DMS 273 (cell line): ENCODE results near the gene IRF9.
"Not testable (repeated sequence)": the region's sequence is repeated elsewhere in the genome, so short reads cannot be mapped to it uniquely, and the experiment has no call there.

Experiments used
- DNase-seq: peaks from one replicate; lab custom pipeline; 2025; ENCODE audit not compliant: unreplicated experiment; lab: John Stamatoyannopoulos, UW

IRF9 gene

DNA sequence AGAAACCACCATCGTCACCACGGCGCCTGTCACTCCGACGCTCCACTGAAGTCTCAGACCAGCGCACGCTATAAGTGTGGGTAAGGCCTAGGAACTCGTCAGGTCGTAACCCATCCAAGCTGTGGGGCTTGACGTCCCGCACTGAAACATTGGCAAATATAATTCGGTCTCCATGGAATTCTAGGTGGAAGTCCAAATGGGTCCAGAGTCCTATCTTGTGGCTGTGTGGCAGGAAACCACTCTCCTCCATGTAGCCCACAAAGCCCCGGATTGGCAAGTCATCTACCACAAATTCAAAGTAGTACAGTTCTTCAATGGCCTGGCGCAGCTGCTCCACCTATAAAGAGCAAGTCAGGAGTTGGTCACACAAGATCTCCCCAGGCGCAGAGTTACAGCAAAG, 31.9 kb downstream of the IRF9 start:
- DNase-seq: no peak

DNA sequence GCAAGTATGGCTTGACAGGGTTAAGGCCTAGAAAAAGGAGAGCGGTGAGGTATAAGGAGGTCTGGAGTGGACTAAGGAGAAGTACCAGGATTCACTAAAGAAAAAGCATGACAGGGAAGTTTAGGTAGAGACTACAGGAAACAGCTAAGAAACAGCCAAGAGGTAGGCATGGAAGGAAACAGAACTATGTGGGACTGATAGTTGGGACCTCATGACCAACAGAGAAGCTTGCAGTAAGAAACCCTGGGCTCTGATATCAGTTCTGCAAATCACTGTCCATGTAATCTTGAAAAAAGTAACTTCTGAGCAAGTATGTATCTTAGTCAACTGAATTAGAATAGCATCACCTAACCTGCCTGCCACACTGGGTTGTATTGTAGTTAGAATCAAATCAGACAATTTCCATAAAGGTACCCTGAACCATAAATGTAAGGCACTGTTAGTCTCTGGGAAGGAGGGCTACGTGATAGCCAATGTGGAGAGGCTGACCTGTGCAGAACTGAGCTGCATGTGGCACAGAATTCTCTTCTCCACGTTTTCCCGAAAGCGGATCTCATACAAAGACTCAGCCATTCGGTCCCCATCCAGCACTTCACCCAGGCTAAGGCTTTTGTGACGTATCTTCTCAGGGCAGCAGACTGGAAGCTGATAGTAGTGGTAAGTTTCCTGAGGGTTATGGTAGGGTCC, 33.3 kb downstream of the IRF9 start:
- no peak for DNase-seq

DNA sequence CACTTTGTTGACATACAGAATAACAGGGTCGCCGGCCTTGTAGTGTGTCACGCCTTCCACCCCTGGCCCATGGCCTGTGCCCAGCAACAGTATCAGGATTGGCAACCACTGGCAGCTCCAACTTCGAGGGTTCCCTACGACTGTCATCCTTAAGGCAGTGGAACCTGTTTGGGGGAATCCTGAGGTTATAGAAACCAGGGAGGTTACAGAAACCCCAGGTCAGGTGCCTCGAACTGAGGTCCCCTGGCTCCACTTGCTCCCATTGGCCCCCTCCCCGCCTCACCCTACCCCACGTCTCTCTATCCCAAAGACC, 33.8 kb downstream of the IRF9 start:
- DNase-seq: no peak

DNA sequence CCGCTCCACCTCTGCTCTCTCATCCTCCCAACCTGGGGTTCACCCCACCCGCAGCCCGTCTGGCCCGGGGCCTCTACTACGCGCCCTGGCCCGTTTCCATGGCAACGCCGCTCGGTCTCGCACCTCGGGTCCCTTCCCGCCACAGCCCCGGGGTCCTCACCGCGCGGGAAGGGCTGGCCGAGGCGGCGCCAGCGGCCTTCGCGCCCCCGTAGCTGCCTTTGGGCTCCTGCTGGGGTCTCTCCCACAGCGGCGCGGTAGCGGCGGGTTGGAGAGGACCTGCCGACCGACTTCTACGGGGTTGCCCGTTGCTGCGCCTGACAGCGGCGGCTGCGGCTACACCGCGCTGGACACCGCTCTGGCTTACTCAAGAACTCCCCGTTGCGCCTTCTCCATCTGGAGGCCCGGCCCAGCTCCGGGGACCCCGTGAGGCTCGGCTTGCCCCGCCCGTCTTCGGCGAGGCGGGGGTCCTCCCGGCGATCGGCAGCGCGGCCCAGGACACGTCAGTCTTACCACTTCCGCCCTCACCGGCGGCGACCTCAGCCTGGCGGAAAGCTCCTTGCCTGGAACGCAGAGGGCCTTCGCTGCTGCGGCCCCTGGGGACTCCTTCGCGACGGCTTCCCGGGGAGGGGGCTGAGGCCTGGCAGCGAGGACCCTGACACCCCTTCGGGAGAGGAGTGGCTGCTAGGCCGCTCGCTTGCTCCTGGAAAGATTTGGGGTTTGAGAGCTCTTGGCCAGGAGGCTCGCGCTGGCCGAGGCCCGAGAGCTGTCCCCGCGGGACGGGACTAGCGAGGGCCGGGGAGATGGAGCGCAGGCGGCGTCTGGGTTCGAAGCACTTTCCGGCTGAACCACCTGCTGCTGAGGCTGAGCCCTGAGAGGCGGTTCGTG, 34.4 kb downstream of the IRF9 start, which contains the start of gene TM9SF1:
Gene TM9SF1 (minus strand): TSS at position 256 of the 885 bp plus-strand sequence. CDS start 422 bp downstream, outside the sequence.
- DNase-seq: peak; percentile 90

DNA sequence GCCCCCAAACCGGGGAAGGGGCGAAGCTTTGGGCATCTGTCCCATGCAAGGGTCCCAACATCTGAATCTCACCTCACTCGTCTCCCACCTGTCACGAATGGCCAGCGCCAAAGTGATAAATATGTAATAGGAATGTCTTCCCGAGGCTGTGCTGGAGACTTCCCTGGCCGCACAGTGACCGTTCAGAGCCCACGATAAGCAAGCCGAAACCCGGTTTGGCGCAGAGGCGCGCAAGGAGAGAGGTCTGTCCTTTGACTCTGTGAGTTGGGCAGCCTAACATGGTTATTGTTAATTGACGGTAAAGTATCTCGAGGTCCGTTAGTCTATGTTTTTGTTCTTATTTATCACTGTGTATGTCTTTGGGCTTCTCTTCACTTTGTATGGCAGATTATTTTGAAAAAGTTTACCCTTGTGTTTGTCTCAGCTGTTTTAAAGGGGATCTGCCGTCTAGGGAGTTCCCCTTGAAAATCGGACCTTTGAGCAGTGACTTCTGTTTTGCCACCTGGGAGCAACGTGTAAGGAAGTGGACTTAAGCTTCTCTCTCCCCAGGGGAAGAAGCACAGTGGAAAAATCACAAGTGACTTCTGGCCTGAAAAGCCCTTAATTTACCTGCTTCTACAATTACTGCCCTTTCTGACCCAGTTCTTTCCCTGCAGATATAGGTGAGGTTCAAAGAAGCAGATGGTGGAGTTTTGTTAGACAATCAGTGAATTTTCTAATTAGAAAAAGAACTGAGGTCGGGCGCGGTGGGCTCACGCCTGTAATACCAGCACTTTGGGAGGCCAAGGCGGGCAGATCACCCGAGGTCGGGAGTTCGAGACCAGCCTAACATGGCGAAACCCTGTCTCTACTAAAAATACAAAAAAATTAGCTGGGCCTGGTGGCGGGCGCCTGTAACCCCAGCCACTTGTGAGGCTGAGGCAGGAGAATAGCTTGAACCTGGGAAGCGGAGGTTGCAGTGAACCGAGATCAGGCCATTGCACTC, 35.3 kb downstream of the IRF9 start:
- peak; percentile 68 for DNase-seq

DNA sequence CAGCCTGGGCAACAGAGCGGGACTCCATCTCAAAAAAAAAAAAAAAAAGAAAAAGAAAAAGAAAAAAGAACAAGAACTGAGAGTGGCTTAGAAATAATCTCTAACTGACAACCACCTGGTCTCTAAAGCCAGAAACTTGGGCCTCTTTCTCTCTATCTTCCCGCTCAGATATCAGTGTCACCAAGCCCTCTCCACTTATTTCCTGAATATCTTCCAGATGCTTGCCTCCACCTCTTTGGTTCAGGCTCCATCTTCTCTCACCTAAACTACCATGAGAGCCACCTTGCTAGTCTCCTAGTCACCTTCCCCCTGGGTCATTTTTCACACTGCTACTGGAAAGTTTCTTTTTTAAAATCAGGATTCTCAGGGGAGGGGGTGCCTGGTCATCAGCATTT, 36.0 kb downstream of the IRF9 start:
- no peak for DNase-seq

DNA sequence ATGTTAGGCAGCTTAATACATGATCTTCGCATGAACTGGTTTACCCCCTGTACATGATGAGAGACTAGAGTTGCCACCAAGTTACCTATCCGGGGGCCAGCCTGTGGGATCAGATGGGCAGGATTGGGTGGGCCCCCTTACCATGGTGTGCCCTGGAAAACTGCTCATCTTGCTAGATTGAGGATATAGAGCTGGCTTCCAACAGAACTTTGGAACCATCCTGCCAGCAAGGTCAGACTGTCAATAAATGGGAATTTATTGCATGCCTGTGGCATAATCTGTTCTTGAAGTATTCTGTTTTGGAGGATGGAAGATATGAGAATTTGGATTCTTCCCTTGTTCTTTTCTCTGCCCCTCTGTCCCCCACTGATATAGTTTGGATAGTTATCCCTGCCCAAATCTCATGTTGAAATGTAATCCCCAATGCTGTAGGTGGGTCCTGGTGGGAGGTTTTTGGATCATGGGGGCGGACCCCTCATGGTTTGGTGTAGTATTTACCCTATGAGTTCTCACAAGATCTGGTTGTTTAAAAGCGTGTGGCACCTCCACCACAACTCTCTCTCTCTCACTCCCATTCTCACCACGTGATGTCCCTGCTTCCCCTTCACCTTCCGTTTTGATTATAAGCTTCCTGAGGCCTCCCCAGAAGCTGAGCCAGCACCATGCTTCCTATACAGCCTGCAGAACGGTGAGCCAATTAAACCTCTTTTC, 37.9 kb downstream of the IRF9 start:
- DNase-seq: no peak

DNA sequence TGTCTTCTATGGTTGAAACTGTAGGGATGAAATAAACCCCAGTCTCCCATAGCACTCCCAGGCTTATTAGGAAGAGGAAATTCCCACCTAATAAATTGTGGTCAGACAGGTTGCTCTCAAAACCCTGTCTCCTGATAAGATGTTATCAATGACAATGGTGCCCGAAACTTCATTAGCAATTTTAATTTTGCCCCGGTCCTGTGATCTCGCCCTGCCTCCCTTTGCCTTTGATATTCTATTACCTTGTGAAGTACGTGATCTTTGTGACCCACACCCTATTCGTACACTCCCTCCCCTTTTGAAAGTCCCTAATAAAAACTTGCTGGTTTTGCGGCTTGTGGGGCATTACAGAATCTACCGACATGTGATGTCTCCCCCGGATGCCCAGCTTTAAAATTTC, 41.5 kb downstream of the IRF9 start:
- not testable (repeated sequence) for DNase-seq

DNA sequence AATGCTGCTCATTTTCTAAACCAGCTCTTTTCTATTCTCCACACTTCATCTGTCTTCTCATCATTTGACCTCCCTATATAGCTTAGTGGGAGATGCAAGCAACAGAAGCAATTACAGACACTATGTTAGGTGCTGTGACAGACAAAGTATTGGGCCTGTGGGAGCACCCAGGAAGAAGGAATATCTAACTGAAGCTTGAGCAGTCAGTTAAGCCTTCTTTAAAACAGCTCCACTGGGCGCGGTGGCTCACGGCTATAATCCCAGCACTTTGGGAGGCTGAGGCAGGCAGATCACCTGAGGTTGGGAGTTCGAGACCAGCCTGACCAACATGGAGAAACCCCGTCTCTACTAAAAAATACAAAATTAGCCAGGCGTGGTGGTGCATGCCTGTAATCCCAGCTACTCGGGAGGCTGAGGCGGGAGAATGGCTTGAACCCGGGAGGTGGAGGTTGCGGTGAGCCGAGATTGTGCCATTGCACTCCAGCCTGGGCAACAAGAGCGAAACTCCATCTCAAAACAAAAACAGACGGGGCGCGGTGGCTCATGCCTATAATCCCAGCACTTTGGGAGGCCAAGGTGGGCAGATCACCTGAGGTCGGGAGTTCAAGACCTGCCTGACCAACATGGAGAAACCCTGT, 42.3 kb downstream of the IRF9 start:
- not testable (repeated sequence) for DNase-seq

DNA sequence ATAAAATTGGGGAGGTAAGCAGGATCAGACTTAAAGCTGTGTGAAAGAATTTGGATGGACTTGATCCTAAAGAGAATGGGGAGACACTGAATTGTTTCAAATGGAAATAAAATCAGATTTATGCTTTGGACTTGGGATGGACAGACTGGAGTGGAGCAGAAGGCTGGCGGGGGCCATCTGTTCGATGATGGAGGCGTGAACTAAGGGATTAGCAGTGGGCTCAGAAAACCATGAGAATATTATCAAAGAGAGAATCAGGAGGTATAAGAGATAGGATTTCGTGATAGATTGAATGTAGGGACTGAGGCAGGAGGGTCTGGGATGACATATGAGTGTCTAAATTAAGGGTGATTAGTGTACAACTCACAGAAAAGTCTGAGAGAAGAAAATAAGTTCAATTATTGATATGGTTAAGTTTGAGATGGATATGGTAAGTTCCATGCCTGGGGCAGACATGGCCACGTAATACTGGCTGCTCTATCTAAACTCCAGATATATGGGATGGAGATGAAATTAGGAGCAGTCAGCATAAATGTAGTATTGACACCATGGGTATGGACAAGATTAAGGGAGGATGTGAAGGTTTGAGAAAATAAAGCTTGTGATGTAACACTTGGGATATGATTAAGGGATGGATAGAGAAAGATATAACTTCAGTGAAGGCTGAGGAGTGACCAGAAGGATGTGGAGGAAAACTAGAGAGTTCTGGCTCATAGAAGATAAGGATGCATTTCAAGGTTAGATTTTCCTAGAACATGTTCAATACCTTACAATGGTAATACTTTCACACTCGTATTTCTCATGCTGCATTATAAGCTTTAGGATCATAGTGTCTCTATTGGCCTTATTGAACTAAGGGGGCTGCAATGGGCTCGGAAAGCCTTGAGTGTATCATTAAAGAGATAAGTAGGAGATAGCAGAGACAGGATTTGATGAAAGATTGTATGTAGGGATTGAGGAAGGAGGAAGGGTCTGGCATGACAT, 43.4 kb downstream of the IRF9 start:
- peak; percentile 40 for DNase-seq

DNA sequence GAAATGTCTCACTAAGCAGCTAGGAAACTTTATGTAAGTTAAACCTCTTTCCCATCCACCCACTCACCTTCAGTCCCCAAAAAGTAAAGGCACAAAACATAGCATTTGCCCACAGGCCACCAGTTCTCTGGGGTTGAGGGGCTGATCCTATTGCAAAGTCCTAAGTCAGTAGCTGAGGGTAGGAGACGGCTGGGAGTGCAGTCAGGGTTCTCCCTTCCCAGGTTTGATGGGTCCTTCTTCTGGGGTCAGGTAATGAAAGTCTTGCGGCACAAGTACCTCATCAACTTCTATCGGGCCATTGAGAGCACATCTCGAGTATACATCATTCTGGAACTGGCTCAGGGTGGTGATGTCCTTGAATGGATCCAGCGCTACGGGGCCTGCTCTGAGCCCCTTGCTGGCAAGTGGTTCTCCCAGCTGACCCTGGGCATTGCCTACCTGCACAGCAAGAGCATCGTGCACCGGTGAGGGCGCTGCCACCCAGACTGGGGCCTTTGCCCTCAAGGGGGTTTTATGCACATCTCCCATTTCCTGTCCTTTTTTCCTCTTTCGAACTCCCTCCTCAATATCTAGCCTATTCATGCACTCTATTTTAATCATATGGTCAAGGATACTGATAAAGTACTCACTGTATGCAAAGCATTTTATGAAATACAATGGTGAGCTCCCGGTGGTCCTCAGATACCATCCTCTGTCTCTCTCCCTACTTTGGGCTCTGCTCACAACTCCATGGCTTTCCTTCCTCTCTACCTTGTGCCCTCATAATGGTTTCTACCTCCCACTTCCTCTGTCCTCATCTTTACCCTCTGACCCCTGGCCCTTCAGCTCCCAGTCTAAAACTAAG, 45.4 kb downstream of the IRF9 start:
- no peak for DNase-seq

DNA sequence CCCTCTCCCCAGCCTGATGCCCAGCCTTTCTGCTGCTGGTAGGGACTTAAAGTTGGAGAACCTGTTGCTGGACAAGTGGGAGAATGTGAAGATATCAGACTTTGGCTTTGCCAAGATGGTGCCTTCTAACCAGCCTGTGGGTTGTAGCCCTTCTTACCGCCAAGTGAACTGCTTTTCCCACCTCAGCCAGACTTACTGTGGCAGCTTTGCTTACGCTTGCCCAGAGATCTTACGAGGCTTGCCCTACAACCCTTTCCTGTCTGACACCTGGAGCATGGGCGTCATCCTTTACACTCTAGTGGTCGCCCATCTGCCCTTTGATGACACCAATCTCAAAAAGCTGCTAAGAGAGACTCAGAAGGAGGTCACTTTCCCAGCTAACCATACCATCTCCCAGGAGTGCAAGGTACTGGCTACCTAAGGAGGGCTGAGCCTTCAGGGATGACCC, 46.1 kb downstream of the IRF9 start:
- DNase-seq: no peak

DNA sequence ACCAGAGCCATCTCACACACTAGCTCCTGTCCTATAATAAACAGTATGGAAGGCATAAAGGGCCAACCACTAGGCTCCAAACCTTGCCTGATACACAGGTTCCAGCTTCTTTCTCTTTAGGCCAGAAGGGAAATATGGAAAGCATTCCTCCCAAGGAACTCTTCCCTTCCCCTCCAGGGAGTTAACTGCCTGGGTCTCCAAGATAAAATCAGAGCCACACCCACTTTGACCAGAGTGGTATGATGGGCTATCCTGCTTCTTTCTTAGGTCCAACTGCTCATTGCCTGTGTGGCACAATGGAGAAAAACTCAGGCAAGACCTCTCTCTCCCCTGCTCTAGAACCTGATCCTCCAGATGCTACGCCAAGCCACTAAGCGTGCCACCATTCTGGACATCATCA, 46.6 kb downstream of the IRF9 start:
- no peak for DNase-seq

DNA sequence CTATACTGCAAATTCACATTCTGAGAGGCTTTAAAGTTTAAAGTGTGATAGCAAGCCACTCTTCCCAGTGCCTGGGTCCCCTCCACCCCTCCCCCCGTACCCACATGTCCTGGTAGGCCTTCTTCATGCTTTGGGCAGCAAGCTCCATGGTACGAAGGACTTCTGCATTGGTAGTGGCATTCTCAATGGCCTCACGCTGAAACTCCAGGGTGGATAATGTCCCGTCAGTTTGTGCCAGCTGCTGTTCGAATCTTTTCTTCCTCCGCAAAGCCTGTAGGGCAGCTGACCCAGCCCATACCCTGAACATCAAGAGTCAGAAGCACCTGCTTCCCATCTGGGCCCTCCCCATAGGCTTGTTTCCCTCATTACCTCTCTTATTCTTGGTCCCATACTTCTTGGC, 50.2 kb downstream of the IRF9 start:
- no peak for DNase-seq

DNA sequence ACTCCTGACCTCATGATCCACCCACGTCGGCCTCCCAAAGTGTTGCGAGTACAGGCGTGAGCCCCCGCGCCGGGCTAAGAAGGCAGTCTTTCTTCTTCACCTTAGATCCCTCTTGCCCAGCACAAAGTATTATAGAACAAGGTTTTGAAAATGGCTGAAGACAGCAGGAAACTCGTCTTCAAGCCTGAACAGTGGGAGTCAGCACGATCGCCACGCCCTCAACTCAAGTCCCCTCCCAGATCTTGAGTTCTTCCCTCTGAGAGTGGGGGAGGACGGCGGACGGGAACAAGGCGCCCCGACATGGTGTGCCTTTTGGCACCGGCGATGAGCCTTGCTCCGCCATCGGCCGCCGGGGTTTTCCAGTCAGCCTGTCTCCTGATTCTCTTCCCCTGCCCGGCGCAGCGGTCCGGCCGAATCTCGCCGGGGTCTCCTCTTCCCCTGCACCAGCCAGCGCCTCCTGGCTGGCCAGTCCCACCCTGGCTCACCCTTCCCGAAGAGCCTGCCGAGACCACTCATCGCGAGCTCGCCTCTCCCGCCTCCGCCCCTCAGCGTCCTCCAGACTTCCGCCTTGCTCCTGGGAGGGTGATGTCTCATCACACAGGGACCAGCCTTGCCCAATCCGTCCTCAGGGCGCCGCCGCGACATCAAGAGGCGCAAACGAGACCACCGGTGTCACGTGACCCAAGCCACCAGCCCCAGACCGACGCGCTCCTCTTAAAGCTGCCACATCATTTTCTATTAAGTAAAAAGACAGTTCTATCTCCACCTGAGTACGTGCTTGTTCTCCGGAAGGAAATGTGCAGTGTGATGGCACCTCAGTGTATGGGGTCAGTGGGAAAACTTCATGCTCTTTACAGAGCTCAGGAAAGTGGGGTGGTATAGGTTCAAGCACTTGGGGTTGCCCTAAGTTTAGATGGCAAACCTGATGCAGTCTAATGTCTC, 52.1 kb downstream of the IRF9 start, which contains the start of gene CHMP4A:
Gene CHMP4A (minus strand): TSS at position 565 of the 942 bp plus-strand sequence. CDS start 49 bp downstream, at position 516.
- DNase-seq: peak; percentile 99

DNA sequence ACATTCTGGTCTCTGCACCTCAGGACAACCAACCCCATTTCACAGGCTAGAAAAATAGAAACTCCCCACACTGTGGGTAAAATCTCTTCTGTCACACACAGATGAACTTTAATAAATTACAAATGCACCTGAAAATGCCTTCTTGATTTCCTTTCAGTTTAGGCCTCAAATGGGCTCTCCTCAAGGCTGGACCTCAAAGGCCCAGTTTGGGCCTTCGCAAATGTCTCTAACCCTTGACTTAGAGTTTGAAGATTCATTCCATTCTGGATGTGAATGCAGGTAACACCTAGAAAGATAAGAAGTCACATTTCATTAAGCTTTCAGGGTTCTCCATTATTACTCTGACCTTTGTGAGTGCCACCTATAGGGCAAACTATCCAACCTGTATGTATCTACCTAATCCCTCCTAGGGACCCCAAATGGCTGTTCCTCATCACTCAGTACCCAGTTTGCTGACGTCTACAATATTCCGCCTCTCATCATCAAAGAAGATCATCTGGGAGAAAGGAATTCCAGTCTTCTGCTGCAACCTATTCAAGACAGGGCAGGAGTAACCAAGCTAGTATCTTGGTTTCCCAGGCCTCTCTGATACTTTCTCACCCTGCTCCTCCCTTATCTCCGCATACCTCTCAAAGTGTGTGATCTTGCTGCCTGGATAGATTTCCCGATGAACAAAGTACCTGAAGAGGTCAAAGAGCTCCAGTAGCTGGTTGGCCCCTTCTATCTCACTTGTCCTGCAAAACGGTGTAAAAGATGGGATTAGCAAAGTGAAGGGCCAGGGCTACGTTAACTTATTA, 53.0 kb downstream of the IRF9 start:
- no peak for DNase-seq
